Measurements from ENCODE around the gene MLH3. TPM values are rescaled to one million over a fixed set of nuclear protein-coding genes. Genes with fewer than 3 reads are reported as not detected.

MLH3 gene
- total RNA-seq, 4 donors from 2014 or later, result 16.4 to 83.4 (median 50.1) TPM

- intact Hi-C loops (cut with DNase I; ENCODE audit: low total_unique reads), result no loop called here
- DNase-seq, result no peak
- TF ChIP-seq CTCF (IDR thresholded peaks at IDR 0.05), result no peak
- no peak for TF ChIP-seq POLR2A (IDR thresholded peaks at IDR 0.05)
- H3K27me3 ChIP-seq, result no peaks in the 10 kb centered on the region
- peaks cover 8 to 11% of the 10 kb centered on the region in 2 donors for H3K4me1 ChIP-seq
- no peak overlapping the region for H3K4me3 ChIP-seq
- H3K9me3 ChIP-seq, result no peaks in the 10 kb centered on the region
- H3K36me3 ChIP-seq, result no peaks in the 10 kb centered on the region
- no peak overlapping the region for H3K27ac ChIP-seq
Measured at GRCh38 chr14:75005357-75005756, 45.9 kb downstream of the MLH3 start.

GRCh38 chr14:75003250-75004027, 47.8 kb downstream of the MLH3 start:
- peaks cover 8 to 11% of the 10 kb centered on the region in 2 donors for H3K4me1 ChIP-seq

GRCh38 chr14:75002392-75003249, 48.6 kb downstream of the MLH3 start, which contains the start of gene EIF2B2:
TSS of gene EIF2B2 (plus strand) at chr14:75002921. CDS start at chr14:75002991, 70 bp downstream.
- intact Hi-C loops (cut with DNase I; ENCODE audit: low total_unique reads), result no loop called here
- no peaks in the 10 kb centered on the region for H3K27me3 ChIP-seq
- H3K9me3 ChIP-seq, result no peaks in the 10 kb centered on the region
- peaks cover 8 to 11% of the 10 kb centered on the region in 2 donors for H3K4me1 ChIP-seq
- TF ChIP-seq CTCF (IDR thresholded peaks at IDR 0.05), result peak in 2 of 4 experiments; percentile 21 to 54
- TF ChIP-seq POLR2A (IDR thresholded peaks at IDR 0.05), result peak in 1 of 2 donors; percentile 47
- DNase-seq, result peak; percentile 97
- no peaks in the 10 kb centered on the region for H3K36me3 ChIP-seq
- peak within 1 kb of the TSS; percentile 80 to 98 for H3K4me3 ChIP-seq
- H3K27ac ChIP-seq, result peak within 1 kb of the TSS; percentile 81 to 82

More at GRCh38 chr14:75003250-75004027, 47.8 kb downstream of the MLH3 start:
- TF ChIP-seq CTCF (IDR thresholded peaks at IDR 0.05) (no peak), POLR2A (IDR thresholded peaks at IDR 0.05) (no peak)
- no peak for DNase-seq
- Histone ChIP-seq H3K9me3 (no peaks in the 10 kb centered on the region), H3K27ac (peak overlapping the region; percentile 81 to 82), H3K4me3 (peak overlapping the region; percentile 80 to 98), H3K27me3 (no peaks in the 10 kb centered on the region), H3K36me3 (no peaks in the 10 kb centered on the region)
- intact Hi-C loops (cut with DNase I; ENCODE audit: low total_unique reads), result no loop called here

GRCh38 chr14:75001899-75002298, 49.4 kb downstream of the MLH3 start:
- Histone ChIP-seq H3K9me3 (no peaks in the 10 kb centered on the region), H3K4me3 (peak overlapping the region; percentile 80 to 98), H3K27me3 (no peaks in the 10 kb centered on the region), H3K4me1 (peaks cover 6 to 8% of the 10 kb centered on the region in 2 donors), H3K27ac (peak overlapping the region; percentile 81 to 82), H3K36me3 (no peaks in the 10 kb centered on the region)
- TF ChIP-seq POLR2A (IDR thresholded peaks at IDR 0.05), result no peak
- TF ChIP-seq CTCF (IDR thresholded peaks at IDR 0.05), result no peak
- intact Hi-C loops (cut with DNase I; ENCODE audit: low total_unique reads), result no loop called here
- no peak for DNase-seq
